ENCODE results near the gene TMEM54. TPM values are rescaled to one million over a fixed set of nuclear protein-coding genes. Genes with fewer than 3 reads are reported as not detected.

TMEM54 gene
- total RNA-seq, 4 donors from 2014 or later = 13.1 to 41.4 (median 26.3) TPM

DNA sequence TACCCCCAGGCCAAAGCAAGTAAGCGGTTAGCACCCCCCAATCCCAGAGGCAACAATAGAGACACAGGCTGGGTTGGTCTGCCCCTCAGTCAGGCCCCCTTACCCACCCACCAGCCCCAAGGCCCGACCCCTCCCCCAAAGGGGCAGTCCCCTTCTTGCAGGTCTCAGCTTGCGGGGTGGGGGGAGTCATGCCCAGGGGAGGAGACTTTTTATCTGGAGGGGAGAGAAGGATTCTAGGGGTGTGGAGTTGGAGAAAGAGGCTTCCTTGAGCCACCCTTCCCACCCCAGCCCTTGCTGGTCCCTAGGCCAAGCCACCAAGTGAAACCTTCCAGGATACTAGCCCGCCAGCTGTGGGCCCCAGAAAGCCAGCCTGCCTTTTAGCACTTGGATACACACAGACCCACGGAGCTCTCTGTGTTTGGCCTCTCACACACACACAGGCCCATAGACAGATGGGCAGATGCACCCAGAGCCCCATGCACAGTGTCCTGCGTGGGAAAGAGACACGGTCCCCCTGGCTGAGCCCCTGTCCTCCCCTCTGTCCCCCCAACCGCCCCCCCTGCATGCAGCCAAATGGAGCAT, 7.1 kb downstream of the TMEM54 start:
- TF ChIP-seq POLR2A (IDR thresholded peaks at IDR 0.05) = no peak
- TF ChIP-seq, protein P1, sequence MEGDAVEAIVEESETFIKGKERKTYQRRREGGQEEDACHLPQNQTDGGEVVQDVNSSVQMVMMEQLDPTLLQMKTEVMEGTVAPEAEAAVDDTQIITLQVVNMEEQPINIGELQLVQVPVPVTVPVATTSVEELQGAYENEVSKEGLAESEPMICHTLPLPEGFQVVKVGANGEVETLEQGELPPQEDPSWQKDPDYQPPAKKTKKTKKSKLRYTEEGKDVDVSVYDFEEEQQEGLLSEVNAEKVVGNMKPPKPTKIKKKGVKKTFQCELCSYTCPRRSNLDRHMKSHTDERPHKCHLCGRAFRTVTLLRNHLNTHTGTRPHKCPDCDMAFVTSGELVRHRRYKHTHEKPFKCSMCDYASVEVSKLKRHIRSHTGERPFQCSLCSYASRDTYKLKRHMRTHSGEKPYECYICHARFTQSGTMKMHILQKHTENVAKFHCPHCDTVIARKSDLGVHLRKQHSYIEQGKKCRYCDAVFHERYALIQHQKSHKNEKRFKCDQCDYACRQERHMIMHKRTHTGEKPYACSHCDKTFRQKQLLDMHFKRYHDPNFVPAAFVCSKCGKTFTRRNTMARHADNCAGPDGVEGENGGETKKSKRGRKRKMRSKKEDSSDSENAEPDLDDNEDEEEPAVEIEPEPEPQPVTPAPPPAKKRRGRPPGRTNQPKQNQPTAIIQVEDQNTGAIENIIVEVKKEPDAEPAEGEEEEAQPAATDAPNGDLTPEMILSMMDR (IDR thresholded peaks at IDR 0.05) = no peak
- no peak for TF ChIP-seq EP300 (IDR thresholded peaks at IDR 0.05)
- peaks cover 0 to 47% of the 10 kb centered on the region in 2 donors for H3K27me3 ChIP-seq
- no peak overlapping the region for H3K27ac ChIP-seq
- H3K4me1 ChIP-seq = peaks cover 0 to 15% (median 3%) of the 10 kb centered on the region in 4 donors
- no peaks in the 10 kb centered on the region for H3K9me3 ChIP-seq
- DNase-seq (ENCODE audit: low spot score in 2 of 2) = no peak
- H3K4me3 ChIP-seq = peak overlapping the region in 1 of 4 donors; percentile 47
- 60% methylated on average over 7 to 8 of the region's 8 CpGs for WGBS, 2 donors
- no peaks in the 10 kb centered on the region for H3K36me3 ChIP-seq

DNA sequence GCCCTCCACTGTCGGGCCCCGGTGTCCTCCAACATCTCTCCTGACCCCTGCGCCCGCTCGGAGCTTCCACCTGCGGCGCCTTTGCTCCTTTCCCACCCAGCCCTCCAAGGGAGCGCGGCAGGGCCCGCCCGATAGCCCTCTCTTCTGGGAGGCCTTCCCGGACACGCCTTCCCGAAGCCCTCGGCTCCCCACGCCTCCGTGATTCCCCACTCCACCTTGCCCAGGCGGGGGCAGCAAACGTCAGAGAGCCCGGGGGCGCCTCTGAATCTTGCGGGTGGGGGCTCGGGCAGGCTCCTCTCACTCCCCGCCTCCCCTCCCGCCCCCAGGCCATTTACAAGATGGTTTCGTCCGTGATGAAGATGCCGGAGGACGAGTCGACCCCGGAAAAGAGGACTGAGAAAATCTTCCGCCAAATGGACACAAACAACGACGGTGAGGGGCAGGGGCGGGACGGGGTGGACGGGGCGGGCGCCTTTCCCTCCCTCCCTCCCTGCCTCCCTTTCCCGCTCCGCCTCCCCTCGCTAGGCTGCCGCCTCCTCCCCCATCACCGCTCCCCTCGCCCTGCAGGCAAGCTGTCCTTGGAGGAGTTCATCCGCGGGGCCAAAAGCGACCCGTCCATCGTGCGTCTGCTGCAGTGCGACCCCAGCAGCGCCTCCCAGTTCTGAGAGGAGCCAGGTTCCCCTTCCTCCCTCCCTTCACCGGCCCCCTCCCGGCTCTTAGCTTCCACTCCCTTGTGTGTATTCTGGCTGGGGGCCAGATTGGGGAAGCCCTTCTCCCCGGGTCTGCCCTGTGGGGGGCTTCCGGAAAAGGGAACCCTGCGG, 7.8 kb downstream of the TMEM54 start:
- peaks cover 0 to 54% of the 10 kb centered on the region in 2 donors for H3K27me3 ChIP-seq
- no peaks in the 10 kb centered on the region for H3K36me3 ChIP-seq
- no peak for DNase-seq (ENCODE audit: low spot score in 2 of 2)
- peak overlapping the region; percentile 28 to 47 (median 39) for H3K4me3 ChIP-seq
- peaks cover 0 to 15% (median 3%) of the 10 kb centered on the region in 4 donors for H3K4me1 ChIP-seq
- H3K9me3 ChIP-seq = no peaks in the 10 kb centered on the region
- TF ChIP-seq EP300 (IDR thresholded peaks at IDR 0.05) (no peak), POLR2A (IDR thresholded peaks at IDR 0.05) (no peak)
- TF ChIP-seq, protein P1 (IDR thresholded peaks at IDR 0.05) = no peak
- WGBS, 2 donors = 1 to 2% methylated on average over 35 to 58 of the region's 58 CpGs
- peak overlapping the region in 1 of 4 donors; percentile 7 for H3K27ac ChIP-seq

DNA sequence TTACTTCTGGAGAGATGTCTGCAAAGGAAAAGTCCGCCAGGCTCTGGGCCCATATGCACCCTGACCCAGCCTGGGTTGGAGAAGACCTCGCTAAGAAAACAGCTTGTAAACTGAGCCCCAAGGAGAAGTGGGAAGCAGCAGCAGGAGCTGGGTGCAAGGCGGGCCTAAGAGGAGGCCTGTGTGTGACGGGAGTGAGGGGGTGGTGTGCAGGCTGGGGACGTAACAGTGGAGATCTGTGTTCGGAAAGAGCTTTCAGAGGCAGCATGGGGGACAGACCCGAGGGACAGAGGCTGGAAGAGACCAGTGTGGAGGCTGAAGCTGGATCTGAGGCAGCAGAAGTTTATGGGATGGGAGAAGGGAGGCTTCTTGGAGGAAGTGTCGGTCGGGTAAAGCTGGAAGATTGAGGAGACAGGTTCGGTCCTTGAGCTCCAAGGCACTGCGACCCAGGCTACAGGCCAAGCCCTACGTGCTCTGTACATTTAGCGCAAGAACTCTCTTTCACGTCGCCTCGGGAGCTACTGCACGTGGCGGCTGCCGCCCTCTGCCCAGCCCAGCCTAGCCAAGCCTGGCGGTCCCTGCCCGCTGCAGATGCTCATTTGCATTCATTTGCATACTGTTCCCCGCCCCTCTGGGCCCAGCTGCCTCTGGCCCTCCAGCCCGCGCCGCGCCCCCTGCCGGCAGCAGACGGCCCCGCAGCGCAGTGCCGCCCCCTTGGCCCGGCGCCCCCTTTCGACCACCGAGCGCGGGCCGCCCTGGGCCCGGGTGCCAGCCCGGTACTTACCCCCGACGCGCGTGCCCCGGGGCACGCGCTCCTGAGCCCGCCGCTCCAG, 8.6 kb downstream of the TMEM54 start:
- peaks cover 0 to 15% (median 3%) of the 10 kb centered on the region in 4 donors for H3K4me1 ChIP-seq
- H3K9me3 ChIP-seq = no peaks in the 10 kb centered on the region
- 15% methylated on average over 41 to 48 of the region's 49 CpGs for WGBS, 2 donors
- no peaks in the 10 kb centered on the region for H3K36me3 ChIP-seq
- peaks cover 0 to 63% of the 10 kb centered on the region in 2 donors for H3K27me3 ChIP-seq
- peak overlapping the region in 1 of 4 donors; percentile 7 for H3K27ac ChIP-seq
- TF ChIP-seq, protein P1 (IDR thresholded peaks at IDR 0.05) = peak in 3 of 5 experiments; percentile 33 to 42 (median 39)
- TF ChIP-seq EP300 (IDR thresholded peaks at IDR 0.05) = no peak
- no peak for DNase-seq (ENCODE audit: low spot score in 2 of 2)
- peak overlapping the region; percentile 28 to 47 (median 39) for H3K4me3 ChIP-seq

DNA sequence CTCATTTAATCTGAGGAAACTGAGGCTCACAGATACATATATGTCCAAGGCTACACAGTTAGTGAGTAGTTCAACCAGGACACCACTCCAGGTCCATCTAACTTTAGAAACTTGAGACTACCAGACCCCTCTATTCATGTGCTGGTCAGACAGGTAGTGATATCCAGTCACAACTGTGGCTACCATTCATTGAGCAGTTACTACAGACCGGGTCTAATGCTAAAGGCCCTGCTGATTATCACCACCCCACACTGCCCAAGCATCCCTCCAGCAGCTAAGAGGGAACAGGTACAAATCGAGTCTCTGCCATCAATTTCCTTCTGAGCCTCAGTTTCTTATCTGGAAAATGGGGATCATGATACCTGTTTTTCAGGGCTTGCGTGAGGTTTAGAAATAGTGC, 9.6 kb downstream of the TMEM54 start:
- Histone ChIP-seq H3K27me3 (peaks cover 0 to 72% of the 10 kb centered on the region in 2 donors), H3K4me1 (peaks cover 0 to 17% (median 3%) of the 10 kb centered on the region in 4 donors), H3K36me3 (no peaks in the 10 kb centered on the region), H3K27ac (no peak overlapping the region), H3K4me3 (no peak overlapping the region), H3K9me3 (no peaks in the 10 kb centered on the region)
- no peak for DNase-seq (ENCODE audit: low spot score in 2 of 2)
- TF ChIP-seq, protein P1 (IDR thresholded peaks at IDR 0.05) = no peak
- TF ChIP-seq EP300 (IDR thresholded peaks at IDR 0.05) = no peak
- no peak for TF ChIP-seq POLR2A (IDR thresholded peaks at IDR 0.05)
- WGBS, 2 donors = 92 to 93% methylated on average over 3 of the region's 3 CpGs
